ENCODE data around the gene AKAP6.

The AKAP6 gene

GRCh38 chr14:32820682-32821081 is 491.6 kb downstream of the AKAP6 start:
- TF ChIP-seq ZNF274 (IDR thresholded peaks at IDR 0.05; ENCODE audit: low read depth, low read length) = no peak
- no peak overlapping the region for H3K4me3 ChIP-seq (ENCODE audit: low read length)

- no peak for TF ChIP-seq ZNF274 (IDR thresholded peaks at IDR 0.05; ENCODE audit: low read depth, low read length)
These were observed 493.0 kb downstream of the AKAP6 start for GRCh38 chr14:32821964-32822653.

GRCh38 chr14:32823706-32824105 is 494.6 kb downstream of the AKAP6 start:
- no peak overlapping the region for H3K4me3 ChIP-seq (ENCODE audit: low read length)

More at GRCh38 chr14:32821964-32822653, 493.0 kb downstream of the AKAP6 start:
- no peak overlapping the region for H3K4me3 ChIP-seq (ENCODE audit: low read length)

GRCh38 chr14:32824195-32824594 is 495.1 kb downstream of the AKAP6 start:
- TF ChIP-seq ZNF274 (IDR thresholded peaks at IDR 0.05; ENCODE audit: low read depth, low read length) = no peak
- no peak overlapping the region for H3K4me3 ChIP-seq (ENCODE audit: low read length)

More at GRCh38 chr14:32823706-32824105, 494.6 kb downstream of the AKAP6 start:
- TF ChIP-seq ZNF274 (IDR thresholded peaks at IDR 0.05; ENCODE audit: low read depth, low read length) = no peak

GRCh38 chr14:32825058-32825457 is 496.0 kb downstream of the AKAP6 start:
- no peak for TF ChIP-seq ZNF274 (IDR thresholded peaks at IDR 0.05; ENCODE audit: low read depth, low read length)
- no peak overlapping the region for H3K4me3 ChIP-seq (ENCODE audit: low read length)

- H3K4me3 ChIP-seq (ENCODE audit: low read length) = no peak overlapping the region
- no peak for TF ChIP-seq ZNF274 (IDR thresholded peaks at IDR 0.05; ENCODE audit: low read depth, low read length)
These were observed 497.4 kb downstream of the AKAP6 start for GRCh38 chr14:32826404-32827082.

- H3K4me3 ChIP-seq (ENCODE audit: low read length) = no peak overlapping the region
- TF ChIP-seq ZNF274 (IDR thresholded peaks at IDR 0.05; ENCODE audit: low read depth, low read length) = no peak
These were observed 498.4 kb downstream of the AKAP6 start for GRCh38 chr14:32827514-32827913.

- no peak for TF ChIP-seq ZNF274 (IDR thresholded peaks at IDR 0.05; ENCODE audit: low read depth, low read length)
- no peak overlapping the region for H3K4me3 ChIP-seq (ENCODE audit: low read length)
These were observed 506.8 kb downstream of the AKAP6 start for GRCh38 chr14:32835924-32836323.

- no peak overlapping the region for H3K4me3 ChIP-seq (ENCODE audit: low read length)
- TF ChIP-seq ZNF274 (IDR thresholded peaks at IDR 0.05; ENCODE audit: low read depth, low read length) = no peak
These were observed 512.6 kb downstream of the AKAP6 start for GRCh38 chr14:32841698-32842097.

GRCh38 chr14:32846821-32847365 is 517.8 kb downstream of the AKAP6 start:
- TF ChIP-seq ZNF274 (IDR thresholded peaks at IDR 0.05; ENCODE audit: low read depth, low read length) = no peak
- H3K4me3 ChIP-seq (ENCODE audit: low read length) = no peak overlapping the region

- TF ChIP-seq ZNF274 (IDR thresholded peaks at IDR 0.05; ENCODE audit: low read depth, low read length) = no peak
- no peak overlapping the region for H3K4me3 ChIP-seq (ENCODE audit: low read length)
These were observed 518.8 kb downstream of the AKAP6 start for GRCh38 chr14:32847867-32848266.

- no peak overlapping the region for H3K4me3 ChIP-seq (ENCODE audit: low read length)
- no peak for TF ChIP-seq ZNF274 (IDR thresholded peaks at IDR 0.05; ENCODE audit: low read depth, low read length)
These were observed 536.8 kb downstream of the AKAP6 start for GRCh38 chr14:32865827-32866376.

- H3K4me3 ChIP-seq (ENCODE audit: low read length) = no peak overlapping the region
- no peak for TF ChIP-seq ZNF274 (IDR thresholded peaks at IDR 0.05; ENCODE audit: low read depth, low read length)
These were observed 554.1 kb downstream of the AKAP6 start for GRCh38 chr14:32883188-32883587.
